ENCODE results near the gene RBP3.

- TF ChIP-seq CTCF (optimal IDR thresholded peaks at IDR 0.05 in 1 of 3, IDR thresholded peaks at IDR 0.05 in 1 of 3, conservative IDR thresholded peaks at IDR 0.05 in 1 of 3; ENCODE audit: extremely low read depth in 1 of 3, insufficient read depth in 2 of 3, low read length in 3 of 3) (no peak), EZH2 (IDR thresholded peaks at IDR 0.05; ENCODE audit: low read length) (no peak)
Measured at GRCh38 chr10:47320812-47321211, 27.4 kb upstream of the RBP3 start.

Data from keratinocyte (primary cell).